Fibroblast of mammary gland (primary cell): Measurements from ENCODE around the gene RFX1.
"Not testable (repeated sequence)": the region's sequence is repeated elsewhere in the genome, so short reads cannot be mapped to it uniquely, and the experiment has no call there.

Experiments
- DNase-seq: peaks from one replicate; pipeline ENCODE4 v3.0.0-alpha.2; 2010; ENCODE audit warnings: low read depth
- H3K4me3 ChIP-seq: 2 replicates; pipeline ENCODE4 v1.5.1; 2011; ENCODE audit warnings: low read depth, mild to moderate bottlenecking, low read length, moderate library complexity; ENCODE audit not compliant: control insufficient read depth
- CTCF ChIP-seq: conservative IDR thresholded peaks from 2 replicates; pipeline ENCODE4 v1.5.1; 2011; ENCODE audit warnings: low read depth, low read length, inconsistent platforms; ENCODE audit not compliant: control insufficient read depth, insufficient read depth

The RFX1 gene

GRCh38 chr19:14035706-14036105, 29.6 kb upstream of the RFX1 start:
- H3K4me3 ChIP-seq = no peak overlapping the region
- no peak for TF ChIP-seq CTCF
- DNase-seq = no peak

GRCh38 chr19:14035159-14035558, 29.0 kb upstream of the RFX1 start:
- TF ChIP-seq CTCF = peak; percentile 10
- not testable (repeated sequence) for H3K4me3 ChIP-seq, DNase-seq

GRCh38 chr19:14033946-14034345, 27.8 kb upstream of the RFX1 start:
- no peak for TF ChIP-seq CTCF
- H3K4me3 ChIP-seq = no peak overlapping the region

GRCh38 chr19:14031719-14032480, 25.8 kb upstream of the RFX1 start, which contains the start of gene IL27RA:
Gene IL27RA (plus strand): TSS chr19:14031762. CDS start chr19:14031873, 111 bp downstream.
- TF ChIP-seq CTCF = peak; percentile 61
- peak within 1 kb of the TSS; percentile 55 for H3K4me3 ChIP-seq
- peak; percentile 26 for DNase-seq

More at GRCh38 chr19:14033946-14034345, 27.8 kb upstream of the RFX1 start:
- DNase-seq = no peak

- no peak for TF ChIP-seq CTCF
- DNase-seq = no peak
- H3K4me3 ChIP-seq = peak overlapping the region; percentile 55
These were observed 25.0 kb upstream of the RFX1 start for GRCh38 chr19:14030997-14031718.

- no peak for DNase-seq
- no peak overlapping the region for H3K4me3 ChIP-seq
- TF ChIP-seq CTCF = no peak
These were observed 22.8 kb upstream of the RFX1 start for GRCh38 chr19:14028901-14029300.
